RWPE2 (cell line): Measurements from ENCODE around the gene LRRC8E.
A peak's percentile ranks its signal among the peaks of the same experiment; 100 is the strongest.

ENCODE experiments used
- ATAC-seq: fragments of 200-7000 bp; cut with Tn5 transposase; 3 replicates; pipeline ENCODE4 v1.9.1; 2021; ENCODE audit warnings: low read depth
- DNase-seq: peaks from one replicate; pipeline ENCODE4 v3.0.0-alpha.2; 2020; ENCODE audit warnings: low spot score
- H3K27ac ChIP-seq: fragments of 450-650 bp; 2 replicates; pipeline ENCODE4 v1.5.1; 2017; ENCODE audit warnings: mild to moderate bottlenecking; ENCODE audit not compliant: poor library complexity, severe bottlenecking
- H3K27me3 ChIP-seq: fragments of 250-450 bp; sonication (Bioruptor Pico); 2 replicates; pipeline ENCODE4 v1.5.1; 2021; ENCODE audit warnings: mild to moderate bottlenecking, moderate library complexity; ENCODE audit not compliant: insufficient read depth, poor library complexity, severe bottlenecking
- H3K36me3 ChIP-seq: fragments of 250-450 bp; sonication (Bioruptor Pico); 2 replicates; pipeline ENCODE4 v1.5.1; 2020; ENCODE audit warnings: low read depth, mild to moderate bottlenecking, moderate library complexity
- H3K4me1 ChIP-seq: fragments of 250-450 bp; sonication (Bioruptor Pico); 2 replicates; pipeline ENCODE4 v1.5.1; 2021; ENCODE audit warnings: mild to moderate bottlenecking, moderate library complexity; ENCODE audit not compliant: insufficient read depth, poor library complexity, severe bottlenecking
- H3K4me3 ChIP-seq: fragments of 250-450 bp; sonication (Bioruptor Pico); 2 replicates; pipeline ENCODE4 v1.5.1; 2021; ENCODE audit warnings: mild to moderate bottlenecking, moderate library complexity; ENCODE audit not compliant: severe bottlenecking
- H3K9me3 ChIP-seq: fragments of 250-450 bp; sonication (Bioruptor Pico); 2 replicates; pipeline ENCODE4 v1.5.1; 2021; ENCODE audit warnings: mild to moderate bottlenecking, moderate library complexity; ENCODE audit not compliant: severe bottlenecking
- TF ChIP-seq, protein P1 (sequence below): fragments of 450-650 bp; IDR thresholded peaks from one replicate; pipeline ENCODE4 v1.5.1; 2017; ENCODE audit warnings: mild to moderate bottlenecking, moderate library complexity; ENCODE audit not compliant: poor library complexity, severe bottlenecking

The LRRC8E gene

DNA sequence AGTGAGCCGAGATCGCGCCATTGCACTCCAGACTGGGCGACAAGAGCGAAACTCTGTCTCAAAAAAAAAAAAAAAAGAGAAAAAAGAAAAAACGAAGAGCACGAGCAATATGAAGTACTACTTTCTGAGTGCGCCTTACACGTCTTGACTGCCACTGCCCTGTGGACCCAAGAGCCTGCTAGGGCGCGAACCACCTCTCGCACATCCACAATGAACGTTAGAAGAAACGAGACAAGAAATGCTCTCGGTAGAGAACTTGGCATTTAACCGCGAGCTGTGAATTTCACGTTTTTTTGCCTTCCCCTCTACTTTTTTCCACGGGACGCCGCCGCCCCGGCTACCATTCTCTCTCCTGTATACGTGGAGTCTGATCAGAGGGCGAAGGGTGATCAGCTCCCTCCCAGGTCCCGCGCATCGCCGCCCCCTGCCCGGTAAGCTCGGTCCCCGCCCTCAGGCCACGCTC is 54.7 kb downstream of the LRRC8E start:
- Histone ChIP-seq H3K36me3 (peaks cover 32% of the 10 kb centered on the region), H3K27me3 (no peaks in the 10 kb centered on the region), H3K27ac (peak overlapping the region; percentile 46), H3K9me3 (no peaks in the 10 kb centered on the region), H3K4me3 (peak overlapping the region; percentile 81), H3K4me1 (no peaks in the 10 kb centered on the region)
- DNase-seq (no peak), ATAC-seq (peak; percentile 4; the same call in 2 of the 3 replicates)
- TF ChIP-seq, protein P1, sequence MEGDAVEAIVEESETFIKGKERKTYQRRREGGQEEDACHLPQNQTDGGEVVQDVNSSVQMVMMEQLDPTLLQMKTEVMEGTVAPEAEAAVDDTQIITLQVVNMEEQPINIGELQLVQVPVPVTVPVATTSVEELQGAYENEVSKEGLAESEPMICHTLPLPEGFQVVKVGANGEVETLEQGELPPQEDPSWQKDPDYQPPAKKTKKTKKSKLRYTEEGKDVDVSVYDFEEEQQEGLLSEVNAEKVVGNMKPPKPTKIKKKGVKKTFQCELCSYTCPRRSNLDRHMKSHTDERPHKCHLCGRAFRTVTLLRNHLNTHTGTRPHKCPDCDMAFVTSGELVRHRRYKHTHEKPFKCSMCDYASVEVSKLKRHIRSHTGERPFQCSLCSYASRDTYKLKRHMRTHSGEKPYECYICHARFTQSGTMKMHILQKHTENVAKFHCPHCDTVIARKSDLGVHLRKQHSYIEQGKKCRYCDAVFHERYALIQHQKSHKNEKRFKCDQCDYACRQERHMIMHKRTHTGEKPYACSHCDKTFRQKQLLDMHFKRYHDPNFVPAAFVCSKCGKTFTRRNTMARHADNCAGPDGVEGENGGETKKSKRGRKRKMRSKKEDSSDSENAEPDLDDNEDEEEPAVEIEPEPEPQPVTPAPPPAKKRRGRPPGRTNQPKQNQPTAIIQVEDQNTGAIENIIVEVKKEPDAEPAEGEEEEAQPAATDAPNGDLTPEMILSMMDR, result no peak

DNA sequence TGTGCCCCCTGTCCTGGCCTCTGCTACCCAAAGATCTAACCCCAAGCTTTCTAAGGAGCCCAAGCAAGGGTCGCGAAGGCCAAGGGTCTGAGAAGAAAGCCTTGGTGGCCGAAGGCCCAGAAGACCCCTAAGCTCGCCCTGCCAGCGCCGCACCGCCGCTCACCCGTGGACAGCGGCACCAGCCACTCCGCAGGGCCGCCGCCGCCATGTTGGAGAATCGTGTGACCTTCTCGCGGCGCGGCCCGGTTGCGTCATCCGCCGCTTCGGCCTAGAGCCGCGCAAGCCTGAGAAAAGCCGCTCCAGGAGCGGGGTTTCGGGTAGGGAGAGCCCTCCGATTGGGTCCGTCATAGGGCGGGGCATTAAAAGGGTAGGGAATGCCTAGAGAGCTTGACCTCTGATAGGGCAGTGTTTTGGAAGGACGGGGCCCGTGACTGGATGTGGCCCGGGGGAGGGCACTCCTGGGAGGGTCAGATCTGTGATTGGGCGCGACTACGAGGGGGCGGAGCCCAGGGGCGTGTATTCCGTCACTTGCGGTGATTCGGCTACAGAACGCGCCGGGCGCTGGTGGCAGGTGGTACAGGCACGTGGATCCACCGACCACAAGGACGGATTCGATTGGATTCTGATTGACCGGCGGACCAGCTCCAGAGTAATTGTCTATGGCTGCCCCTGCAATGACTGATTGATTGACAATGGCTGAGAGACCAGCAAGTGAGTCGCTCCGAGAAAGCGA is 55.3 kb downstream of the LRRC8E start, which contains the start of gene TIMM44:
TSS of gene TIMM44 (minus strand) at position 223 of the 733 bp plus-strand sequence. CDS start at position 208, 15 bp downstream.
- Histone ChIP-seq H3K27me3 (no peaks in the 10 kb centered on the region), H3K36me3 (peaks cover 26% of the 10 kb centered on the region), H3K27ac (peak within 1 kb of the TSS; percentile 46), H3K4me1 (no peaks in the 10 kb centered on the region), H3K4me3 (peak within 1 kb of the TSS; percentile 81), H3K9me3 (no peaks in the 10 kb centered on the region)
- DNase-seq (peak; percentile 99), ATAC-seq (peak; percentile 99)
- TF ChIP-seq, protein P1, result no peak

DNA sequence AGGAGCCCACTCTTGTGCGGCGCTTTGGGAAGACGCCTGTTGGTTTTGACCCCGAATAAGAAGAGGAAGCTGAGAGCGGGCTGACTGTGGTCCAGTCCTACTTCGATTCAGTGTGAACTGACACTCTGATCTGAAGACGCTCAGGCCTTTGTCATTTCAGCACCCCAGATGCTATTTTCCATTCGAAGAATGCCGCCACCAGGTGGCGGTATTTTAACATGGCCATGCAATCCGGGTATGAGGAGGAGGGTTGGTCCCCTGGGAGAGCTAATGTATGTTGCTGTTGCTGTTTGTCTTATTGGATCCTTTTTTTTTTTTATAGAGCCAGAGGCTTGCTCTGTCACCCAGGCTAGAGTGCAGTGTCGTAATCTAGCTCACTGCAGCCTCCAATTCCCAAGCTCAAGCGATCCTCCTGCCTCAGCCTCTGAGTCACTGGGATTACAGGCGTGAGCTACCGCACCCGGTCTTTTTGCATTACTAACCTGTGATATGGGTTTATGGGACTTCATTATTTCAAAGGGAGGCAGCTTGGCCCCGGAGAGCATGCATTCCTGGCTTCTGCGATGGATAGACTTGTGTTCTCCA is 56.0 kb downstream of the LRRC8E start:
- DNase-seq (no peak), ATAC-seq (peak; percentile 32)
- no peaks in the 10 kb centered on the region for H3K4me1 ChIP-seq
- peak overlapping the region; percentile 46 for H3K27ac ChIP-seq
- TF ChIP-seq, protein P1, result peak; percentile 88
- H3K27me3 ChIP-seq, result no peaks in the 10 kb centered on the region
- peaks cover 20% of the 10 kb centered on the region for H3K36me3 ChIP-seq
- H3K9me3 ChIP-seq, result no peaks in the 10 kb centered on the region
- H3K4me3 ChIP-seq, result peak overlapping the region; percentile 81

DNA sequence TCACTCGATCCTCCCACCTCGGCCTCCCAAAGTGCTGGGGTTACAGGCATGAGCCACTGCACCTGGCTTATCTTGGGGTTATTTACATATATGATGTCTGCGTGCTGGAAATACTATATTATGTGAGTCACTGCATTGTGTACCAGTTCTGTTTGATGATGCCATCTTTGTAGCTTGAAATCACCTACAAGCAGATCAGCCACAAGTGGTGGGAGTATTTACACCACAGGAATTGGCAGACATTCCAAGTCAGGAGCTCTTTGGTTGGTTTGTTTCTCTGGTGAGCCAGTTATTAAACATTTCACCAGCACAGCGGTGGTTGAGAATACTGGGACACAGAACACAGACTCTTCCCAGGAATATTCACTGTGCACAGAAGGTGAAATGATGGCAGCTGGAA is 59.6 kb downstream of the LRRC8E start:
- Histone ChIP-seq H3K4me1 (peaks cover 3% of the 10 kb centered on the region), H3K36me3 (no peaks in the 10 kb centered on the region), H3K9me3 (no peaks in the 10 kb centered on the region), H3K4me3 (no peak overlapping the region), H3K27me3 (no peaks in the 10 kb centered on the region), H3K27ac (no peak overlapping the region)
- ATAC-seq (no peak), DNase-seq (no peak)
- TF ChIP-seq, protein P1, result no peak
